ENCODE data around the gene SPATA16.
"Not testable (repeated sequence)": the region's sequence is repeated elsewhere in the genome, so short reads cannot be mapped to it uniquely, and the experiment has no call there.

The SPATA16 gene

DNA sequence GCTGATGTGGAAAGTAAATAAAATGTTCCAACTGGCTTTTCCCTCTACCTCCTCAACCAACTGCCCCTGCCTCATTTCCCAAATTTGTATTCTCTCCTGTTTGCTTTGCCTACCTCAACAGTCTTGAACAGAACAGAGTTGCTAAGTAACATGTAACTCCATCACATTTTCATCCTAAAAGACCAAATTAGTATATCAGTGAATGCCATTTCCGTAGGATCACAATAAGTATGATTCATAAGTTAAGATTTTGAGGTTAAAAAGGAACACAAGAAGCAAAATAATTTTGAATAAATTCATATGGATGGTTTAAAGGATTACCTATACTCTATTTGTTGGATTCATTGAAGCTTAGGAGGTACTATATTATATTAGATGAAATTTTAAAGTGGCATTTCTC is 235.6 kb downstream of the SPATA16 start:
- CTCF ChIA-PET: no interaction called here
- TF ChIP-seq, protein P1, sequence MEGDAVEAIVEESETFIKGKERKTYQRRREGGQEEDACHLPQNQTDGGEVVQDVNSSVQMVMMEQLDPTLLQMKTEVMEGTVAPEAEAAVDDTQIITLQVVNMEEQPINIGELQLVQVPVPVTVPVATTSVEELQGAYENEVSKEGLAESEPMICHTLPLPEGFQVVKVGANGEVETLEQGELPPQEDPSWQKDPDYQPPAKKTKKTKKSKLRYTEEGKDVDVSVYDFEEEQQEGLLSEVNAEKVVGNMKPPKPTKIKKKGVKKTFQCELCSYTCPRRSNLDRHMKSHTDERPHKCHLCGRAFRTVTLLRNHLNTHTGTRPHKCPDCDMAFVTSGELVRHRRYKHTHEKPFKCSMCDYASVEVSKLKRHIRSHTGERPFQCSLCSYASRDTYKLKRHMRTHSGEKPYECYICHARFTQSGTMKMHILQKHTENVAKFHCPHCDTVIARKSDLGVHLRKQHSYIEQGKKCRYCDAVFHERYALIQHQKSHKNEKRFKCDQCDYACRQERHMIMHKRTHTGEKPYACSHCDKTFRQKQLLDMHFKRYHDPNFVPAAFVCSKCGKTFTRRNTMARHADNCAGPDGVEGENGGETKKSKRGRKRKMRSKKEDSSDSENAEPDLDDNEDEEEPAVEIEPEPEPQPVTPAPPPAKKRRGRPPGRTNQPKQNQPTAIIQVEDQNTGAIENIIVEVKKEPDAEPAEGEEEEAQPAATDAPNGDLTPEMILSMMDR (IDR thresholded peaks at IDR 0.05; ENCODE audit: insufficient read depth, low read length, missing control alignments): no peak
- H3K4me3 ChIP-seq (ENCODE audit: low read depth, low read length): no peak overlapping the region
- POLR2A ChIA-PET: no interaction called here
- DNase-seq (ENCODE audit: low read depth, low spot score): no peak

- ChIA-PET CTCF (no interaction called here), POLR2A (no interaction called here)
- H3K4me3 ChIP-seq (ENCODE audit: low read depth, low read length): no peak overlapping the region
- no peak for DNase-seq (ENCODE audit: low read depth, low spot score)
- TF ChIP-seq, protein P1 (IDR thresholded peaks at IDR 0.05; ENCODE audit: insufficient read depth, low read length, missing control alignments): no peak
Observed at GRCh38 chr3:172904711-172905373, 236.2 kb downstream of the SPATA16 start.

GRCh38 chr3:172903642-172904320 is 237.3 kb downstream of the SPATA16 start:
- H3K4me3 ChIP-seq (ENCODE audit: low read depth, low read length): no peak overlapping the region
- TF ChIP-seq, protein P1 (IDR thresholded peaks at IDR 0.05; ENCODE audit: insufficient read depth, low read length, missing control alignments): no peak
- ChIA-PET CTCF (no interaction called here), POLR2A (no interaction called here)
- no peak for DNase-seq (ENCODE audit: low read depth, low spot score)

DNA sequence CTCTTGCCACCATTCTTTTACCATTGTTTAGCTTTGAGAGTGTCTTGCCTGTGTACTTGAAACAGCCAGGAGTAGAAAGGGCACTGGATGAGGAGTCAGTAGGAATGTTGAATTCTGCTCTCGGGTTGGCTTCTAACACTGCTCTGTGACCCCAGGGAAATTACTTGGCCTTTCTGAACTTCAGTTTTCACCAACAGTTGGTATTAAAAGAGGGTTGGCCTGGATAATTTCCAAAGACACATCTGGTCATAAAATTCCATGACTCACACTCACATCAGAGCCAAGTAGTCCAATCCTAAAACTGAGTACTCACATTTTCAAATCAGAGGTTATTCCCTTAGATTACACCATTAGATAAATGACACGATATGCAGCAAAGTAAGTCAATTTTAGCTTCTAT is 248.9 kb downstream of the SPATA16 start:
- POLR2A ChIA-PET: no interaction called here
- CTCF ChIA-PET: no interaction called here
- H3K4me3 ChIP-seq (ENCODE audit: low read depth, low read length): no peak overlapping the region
- DNase-seq (ENCODE audit: low read depth, low spot score): no peak
- TF ChIP-seq, protein P1 (IDR thresholded peaks at IDR 0.05; ENCODE audit: insufficient read depth, low read length, missing control alignments): no peak

DNA sequence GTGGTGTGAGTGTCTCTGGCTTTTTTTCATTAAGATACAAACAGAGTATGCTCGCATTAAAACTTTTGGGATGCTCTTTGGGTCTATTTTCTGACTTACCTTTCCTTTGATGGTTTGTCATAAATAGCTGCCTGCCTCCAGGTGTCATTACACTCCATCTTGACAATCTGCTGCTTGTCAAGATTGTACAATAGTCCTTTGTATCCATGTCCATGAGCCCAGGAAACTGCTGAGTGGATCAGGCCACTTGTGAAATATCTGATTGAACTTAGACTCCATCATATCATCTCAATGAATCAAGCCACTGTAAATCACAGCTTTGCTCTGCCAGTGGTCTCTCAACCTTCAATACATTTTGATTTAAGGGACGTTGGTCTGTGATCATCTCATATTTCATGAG is 255.3 kb downstream of the SPATA16 start:
- H3K4me3 ChIP-seq (ENCODE audit: low read depth, low read length): no peak overlapping the region
- TF ChIP-seq, protein P1 (IDR thresholded peaks at IDR 0.05; ENCODE audit: insufficient read depth, low read length, missing control alignments): no peak
- no peak for DNase-seq (ENCODE audit: low read depth, low spot score)
- ChIA-PET POLR2A (no interaction called here), CTCF (no interaction called here)

GRCh38 chr3:172882563-172882962 is 258.5 kb downstream of the SPATA16 start:
- ChIA-PET POLR2A (no interaction called here), CTCF (no interaction called here)
- DNase-seq (ENCODE audit: low read depth, low spot score): no peak
- no peak overlapping the region for H3K4me3 ChIP-seq (ENCODE audit: low read depth, low read length)
- TF ChIP-seq, protein P1 (IDR thresholded peaks at IDR 0.05; ENCODE audit: insufficient read depth, low read length, missing control alignments): no peak

GRCh38 chr3:172879381-172879780 is 261.7 kb downstream of the SPATA16 start:
- DNase-seq (ENCODE audit: low read depth, low spot score); H3K4me3 ChIP-seq (ENCODE audit: low read depth, low read length); POLR2A ChIA-PET; CTCF ChIA-PET: not testable (repeated sequence)
